CD14-positive monocyte (primary cell): ENCODE measurements around the gene CCM2. TPM values are rescaled to one million over a fixed set of nuclear protein-coding genes. Genes with fewer than 3 reads are reported as not detected.
"Not testable (repeated sequence)": the region's sequence is repeated elsewhere in the genome, so short reads cannot be mapped to it uniquely, and the experiment has no call there.

Experiments used
- DNase-seq, 3 donors: peaks; one replicate each; pipeline ENCODE4 v3.0.0-alpha.2; 2011 to 2022
- H2AFZ ChIP-seq: 2 replicates; pipeline ENCODE4 v1.6.0; 2012; ENCODE audit warnings: mild to moderate bottlenecking, low read depth, low read length, inconsistent platforms; ENCODE audit not compliant: insufficient read depth, poor library complexity, severe bottlenecking
- H3K27ac ChIP-seq, 2 donors: 1 replicate in 1 of 2; 2 replicates in 1 of 2; pipeline ENCODE4 v1.5.1; 2012 to 2013; ENCODE audit warnings: low read length in 2 of 2, control low read depth in 1 of 2, inconsistent platforms in 1 of 2, low read depth in 1 of 2, mild to moderate bottlenecking in 1 of 2
- H3K27me3 ChIP-seq, 2 donors: one replicate each; pipeline versions ENCODE4 v1.6.0 to v1.6.1; 2011 to 2013; ENCODE audit warnings: low read length in 2 of 2; ENCODE audit not compliant: control insufficient read depth in 2 of 2, insufficient read depth in 2 of 2
- H3K36me3 ChIP-seq, 2 donors: replicated peaks in 1 of 2; 1 replicate in 1 of 2; 2 replicates in 1 of 2; pipeline versions ENCODE4 v1.5.1 to v1.6.1; 2012 to 2013; ENCODE audit warnings: low read length in 2 of 2, control low read depth in 1 of 2, inconsistent platforms in 1 of 2, mild to moderate bottlenecking in 1 of 2; ENCODE audit not compliant: insufficient read depth in 2 of 2, control insufficient read depth in 1 of 2
- H3K4me1 ChIP-seq, 2 donors: 1 replicate in 1 of 2; 2 replicates in 1 of 2; pipeline versions ENCODE4 v1.5.1 to v1.6.1; 2012 to 2013; ENCODE audit warnings: low read length in 2 of 2, control low read depth in 1 of 2, inconsistent platforms in 1 of 2, mild to moderate bottlenecking in 1 of 2, moderate library complexity in 1 of 2; ENCODE audit not compliant: insufficient read depth in 2 of 2, control insufficient read depth in 1 of 2
- H3K4me2 ChIP-seq: replicated peaks from 2 replicates; pipeline ENCODE3; 2012; ENCODE audit warnings: low read length, moderate library complexity, mild to moderate bottlenecking; ENCODE audit not compliant: poor library complexity, severe bottlenecking; ENCODE audit errors: extremely low read depth
- H3K4me3 ChIP-seq, 3 experiments: fragments of 200-600 bp in 1 of 3; sonication (generic) in 1 of 3; replicated peaks in 1 of 3; 1 replicate in 2 of 3; 2 replicates in 1 of 3; pipeline ENCODE4 v1.5.1; 2011 to 2013; ENCODE audit warnings: low read length in 3 of 3, mild to moderate bottlenecking in 3 of 3, control low read depth in 2 of 3, low read depth in 2 of 3, inconsistent platforms in 1 of 3, moderate library complexity in 1 of 3
- H3K79me2 ChIP-seq: 2 replicates; pipeline ENCODE4 v1.6.0; 2012; ENCODE audit warnings: mild to moderate bottlenecking, control low read depth, inconsistent platforms, low read length, moderate library complexity; ENCODE audit not compliant: insufficient read depth
- H3K9ac ChIP-seq: 2 replicates; pipeline ENCODE4 v1.6.0; 2017; ENCODE audit warnings: low read length, mild to moderate bottlenecking; ENCODE audit not compliant: insufficient read depth, poor library complexity, severe bottlenecking
- H3K9me3 ChIP-seq, 2 donors: replicated peaks in 1 of 2; 1 replicate in 1 of 2; 2 replicates in 1 of 2; pipeline versions ENCODE4 v1.5.1 to v1.6.1; 2012 to 2013; ENCODE audit warnings: low read length in 2 of 2, control low read depth in 1 of 2; ENCODE audit not compliant: control insufficient read depth in 1 of 2, insufficient read depth in 1 of 2
- H4K20me1 ChIP-seq: 2 replicates; pipeline ENCODE4 v1.6.0; 2012; ENCODE audit warnings: mild to moderate bottlenecking, low read length, control low read depth, moderate library complexity; ENCODE audit not compliant: insufficient read depth
- H3K27ac Mint-ChIP-seq, 7 donors: one replicate each; pipeline ENCODE4 v1.8.0; 2020; ENCODE audit warnings: mild to moderate bottlenecking in 7 of 7, mixed read lengths in 7 of 7, moderate library complexity in 6 of 7, inconsistent platforms in 2 of 7
- H3K27me3 Mint-ChIP-seq, 3 donors: one replicate each; pipeline ENCODE4 v1.8.0; 2021 to 2022; ENCODE audit warnings: low read depth in 3 of 3, mild to moderate bottlenecking in 3 of 3, mixed read lengths in 3 of 3, moderate library complexity in 3 of 3, inconsistent platforms in 1 of 3
- H3K36me3 Mint-ChIP-seq, 2 donors: one replicate each; pipeline ENCODE4 v1.8.0; 2020; ENCODE audit warnings: mixed read lengths in 2 of 2, inconsistent platforms in 1 of 2, mild to moderate bottlenecking in 1 of 2
- H3K4me1 Mint-ChIP-seq: one replicate; pipeline ENCODE4 v1.8.0; 2020; ENCODE audit warnings: mild to moderate bottlenecking, mixed read lengths
- H3K4me3 Mint-ChIP-seq, 2 donors: one replicate each; pipeline ENCODE4 v1.8.0; 2020; ENCODE audit warnings: mild to moderate bottlenecking in 2 of 2, mixed read lengths in 2 of 2, moderate library complexity in 1 of 2
- H3K9me3 Mint-ChIP-seq, 7 donors: one replicate each; pipeline ENCODE4 v1.8.0; 2020 to 2022; ENCODE audit warnings: mixed read lengths in 7 of 7, mild to moderate bottlenecking in 6 of 7, moderate library complexity in 6 of 7, inconsistent platforms in 2 of 7
- CTCF ChIP-seq: fragments of 200-600 bp; IDR thresholded peaks from one replicate; pipeline ENCODE4 v1.8.0; 2022; ENCODE audit warnings: antibody characterized with exemption, mild to moderate bottlenecking
- WGBS: methylation state at CpG from one replicate; pipeline ENCODE4 v1.1.5; 2013; ENCODE audit warnings: missing lambda C conversion rate; ENCODE audit not compliant: insufficient coverage; 5-methylcytosine and 5-hydroxymethylcytosine counted together
- intact Hi-C, 2 donors: fragments of 100-400 bp; cut with micrococcal nuclease; formaldehyde crosslinking; loops; one replicate each; pipeline versions ENCODE4 v1.15.0 to v1.15.1; 2023
- polyA plus RNA-seq, 3 donors: library from polyadenylated mRNA; depleted of rRNA in 1 of 3; unstranded in 2 of 3; stranded (reverse) in 1 of 3; fragments of 300-500 nt in 2 of 3; fragments of >200 nt in 1 of 3; fragmentation: Illumina TruSeq in 2 of 3; gene quantifications; 1 replicate in 2 of 3; 2 replicates in 1 of 3; pipeline ENCODE4 v1.2.3, GENCODE V29; 2012 to 2021

The CCM2 gene
- polyA plus RNA-seq, 3 donors: 38.5 to 102 (median 51.4) TPM

DNA sequence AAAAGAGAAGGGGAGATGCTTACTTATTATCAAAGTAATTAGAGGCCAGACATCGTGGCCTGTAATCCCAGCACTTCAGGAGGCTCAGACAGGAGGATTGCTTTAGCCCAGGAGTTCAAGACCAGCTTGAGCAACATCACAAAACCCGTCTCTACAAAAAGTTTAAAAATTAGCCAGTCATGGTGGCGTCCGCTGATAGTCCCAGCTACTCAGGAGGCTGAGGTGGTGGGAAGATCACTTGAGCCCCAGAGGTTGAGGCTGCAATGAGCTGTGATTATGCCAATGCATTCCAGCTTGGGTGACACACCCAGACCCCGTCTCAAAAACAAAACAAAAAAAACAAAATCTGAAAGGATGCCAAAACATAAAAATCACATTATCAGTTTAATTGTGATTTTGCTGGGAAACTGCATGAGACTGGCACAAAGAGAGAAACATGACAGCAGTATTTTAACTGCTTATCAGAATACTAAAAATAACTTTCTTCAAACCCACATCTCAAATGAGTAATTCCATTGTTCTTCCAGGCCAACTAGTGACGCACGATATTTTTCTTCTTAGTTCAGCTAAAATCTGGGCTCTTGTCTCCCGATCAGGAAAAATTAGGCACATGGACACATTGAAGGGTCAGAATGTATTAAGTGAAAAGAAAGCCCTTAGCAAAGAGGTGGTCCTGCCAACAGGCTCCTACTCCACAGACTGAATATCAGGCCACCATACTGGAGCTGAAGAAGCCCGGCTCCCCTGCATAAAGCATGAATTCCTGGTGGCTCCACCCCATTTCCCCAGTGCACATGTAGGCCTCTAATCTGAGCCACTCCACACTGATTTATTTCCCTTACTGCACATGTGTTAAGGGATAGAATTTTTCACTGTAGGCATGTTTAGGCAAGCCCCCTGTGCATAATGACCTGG, 9.6 kb upstream of the CCM2 start:
- H3K4me2 ChIP-seq: no peak overlapping the region

GRCh38 chr7:44992004-44992795, 7.8 kb upstream of the CCM2 start:
- peaks cover 13 to 15% of the 10 kb centered on the region in 2 donors for H3K36me3 Mint-ChIP-seq
- H3K4me1 ChIP-seq, H3K79me2 ChIP-seq, H3K27me3 ChIP-seq, intact Hi-C loops, H3K4me2 ChIP-seq, H2AFZ ChIP-seq, H3K4me3 ChIP-seq, H3K4me3 Mint-ChIP-seq, H3K9ac ChIP-seq, H3K9me3 Mint-ChIP-seq, H3K27ac ChIP-seq, H3K27me3 Mint-ChIP-seq, H3K36me3 ChIP-seq, H4K20me1 ChIP-seq, H3K9me3 ChIP-seq, DNase-seq: not testable (repeated sequence)
- H3K4me1 Mint-ChIP-seq: peaks cover 17% of the 10 kb centered on the region
- H3K27ac Mint-ChIP-seq: peak overlapping the region in 2 of 7 donors; percentile 12 to 47
- WGBS: 93% methylated on average over 8 of the region's 21 CpGs

More for the DNA sequence above, 9.6 kb upstream of the CCM2 start:
- Histone ChIP-seq H3K27me3 (no peaks in the 10 kb centered on the region), H3K4me3 (no peak overlapping the region), H3K9ac (no peak overlapping the region), H4K20me1 (peaks cover 8% of the 10 kb centered on the region), H3K27ac (no peak overlapping the region), H3K9me3 (no peaks in the 10 kb centered on the region), H3K79me2 (peaks cover 10% of the 10 kb centered on the region), H3K4me1 (peaks cover 15 to 19% of the 10 kb centered on the region in 2 donors), H3K36me3 (peaks cover 0 to 1% of the 10 kb centered on the region in 2 donors), H2AFZ (no peak overlapping the region)
- peak overlapping the region in 1 of 7 donors; percentile 13 for H3K27ac Mint-ChIP-seq
- H3K27me3 Mint-ChIP-seq: peaks cover 0 to 2% (median 0%) of the 10 kb centered on the region in 3 donors
- H3K4me1 Mint-ChIP-seq: peaks cover 27% of the 10 kb centered on the region
- TF ChIP-seq CTCF: no peak
- H3K9me3 Mint-ChIP-seq: no peaks in the 10 kb centered on the region
- intact Hi-C loops: no loop called here
- no peak for DNase-seq
- H3K4me3 Mint-ChIP-seq: no peak overlapping the region
- WGBS: 100% methylated on average over 1 of the region's 9 CpGs
- peaks cover 18 to 21% of the 10 kb centered on the region in 2 donors for H3K36me3 Mint-ChIP-seq
